NB4 (cell line): Measurements from ENCODE around the gene ST8SIA5.

ENCODE experiments used
- DNase-seq: peaks from one replicate; pipeline ENCODE4 v3.0.0; 2010; ENCODE audit warnings: low read depth
- H3K4me3 ChIP-seq: one replicate; pipeline ENCODE4 v1.5.1; 2011; ENCODE audit warnings: mild to moderate bottlenecking, low read depth, low read length, moderate library complexity
- MYC ChIP-seq: IDR thresholded peaks from 2 replicates; pipeline ENCODE4 v1.6.1; 2011; ENCODE audit warnings: low read depth, low read length
- POLR2A ChIP-seq: IDR thresholded peaks from 2 replicates; pipeline ENCODE4 v1.6.1; 2011; ENCODE audit warnings: mild to moderate bottlenecking; ENCODE audit not compliant: insufficient read length; ENCODE audit errors: extremely low read depth
- TF ChIP-seq, protein P1 (sequence below): IDR thresholded peaks from 2 replicates; pipeline ENCODE4 v1.6.1; 2011; ENCODE audit warnings: low read depth, low read length
- TF ChIP-seq, protein P2 (sequence below): IDR thresholded peaks from one replicate; pipeline ENCODE4 v1.5.1; 2012; ENCODE audit warnings: low read depth, low read length

Gene ST8SIA5

DNA sequence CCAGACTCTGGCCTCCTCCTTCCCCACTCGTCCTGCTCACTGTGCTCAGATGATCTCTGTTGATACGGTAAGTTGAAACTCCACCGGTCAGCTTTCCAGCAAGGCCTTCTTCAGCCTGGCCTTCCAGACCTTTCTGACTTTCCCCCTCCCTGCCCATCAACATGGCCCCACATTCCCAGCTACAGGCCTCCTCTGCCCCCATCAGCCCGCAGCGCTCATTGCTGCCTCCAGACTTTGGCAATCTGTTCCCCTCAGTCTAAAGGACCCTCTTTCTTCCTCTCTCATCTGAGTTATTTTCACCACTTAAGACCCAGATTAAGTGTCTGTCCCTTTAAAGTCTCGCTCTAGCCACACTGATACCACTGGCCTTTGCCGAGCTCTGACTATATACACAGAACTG lies 110.4 kb downstream of the ST8SIA5 start:
- no peak overlapping the region for H3K4me3 ChIP-seq
- TF ChIP-seq MYC, result no peak
- no peak for DNase-seq

DNA sequence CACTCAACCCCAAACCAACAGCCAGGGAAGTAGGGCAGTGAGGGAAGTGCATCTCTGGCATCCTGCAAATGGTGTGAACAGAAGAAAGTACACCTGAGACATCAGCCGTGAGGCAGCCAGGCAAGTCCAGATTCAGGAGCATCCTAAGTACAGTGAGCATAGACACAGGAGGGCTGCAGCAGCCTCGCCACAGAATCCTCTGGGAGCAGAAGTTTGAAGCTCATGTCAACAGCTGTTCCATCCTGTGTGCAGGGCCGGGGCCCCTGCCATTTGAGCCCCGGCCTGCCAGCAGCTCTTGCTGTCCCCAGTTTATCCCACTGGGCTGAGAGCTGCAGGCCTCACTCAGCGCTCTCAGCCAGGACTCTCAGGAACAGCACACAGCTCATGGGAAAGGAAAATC lies 114.3 kb downstream of the ST8SIA5 start:
- TF ChIP-seq, protein P1, sequence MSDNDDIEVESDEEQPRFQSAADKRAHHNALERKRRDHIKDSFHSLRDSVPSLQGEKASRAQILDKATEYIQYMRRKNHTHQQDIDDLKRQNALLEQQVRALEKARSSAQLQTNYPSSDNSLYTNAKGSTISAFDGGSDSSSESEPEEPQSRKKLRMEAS, result no peak
- TF ChIP-seq POLR2A (no peak), MYC (no peak)
- TF ChIP-seq, protein P2, sequence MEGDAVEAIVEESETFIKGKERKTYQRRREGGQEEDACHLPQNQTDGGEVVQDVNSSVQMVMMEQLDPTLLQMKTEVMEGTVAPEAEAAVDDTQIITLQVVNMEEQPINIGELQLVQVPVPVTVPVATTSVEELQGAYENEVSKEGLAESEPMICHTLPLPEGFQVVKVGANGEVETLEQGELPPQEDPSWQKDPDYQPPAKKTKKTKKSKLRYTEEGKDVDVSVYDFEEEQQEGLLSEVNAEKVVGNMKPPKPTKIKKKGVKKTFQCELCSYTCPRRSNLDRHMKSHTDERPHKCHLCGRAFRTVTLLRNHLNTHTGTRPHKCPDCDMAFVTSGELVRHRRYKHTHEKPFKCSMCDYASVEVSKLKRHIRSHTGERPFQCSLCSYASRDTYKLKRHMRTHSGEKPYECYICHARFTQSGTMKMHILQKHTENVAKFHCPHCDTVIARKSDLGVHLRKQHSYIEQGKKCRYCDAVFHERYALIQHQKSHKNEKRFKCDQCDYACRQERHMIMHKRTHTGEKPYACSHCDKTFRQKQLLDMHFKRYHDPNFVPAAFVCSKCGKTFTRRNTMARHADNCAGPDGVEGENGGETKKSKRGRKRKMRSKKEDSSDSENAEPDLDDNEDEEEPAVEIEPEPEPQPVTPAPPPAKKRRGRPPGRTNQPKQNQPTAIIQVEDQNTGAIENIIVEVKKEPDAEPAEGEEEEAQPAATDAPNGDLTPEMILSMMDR, result no peak
- no peak overlapping the region for H3K4me3 ChIP-seq
- no peak for DNase-seq

DNA sequence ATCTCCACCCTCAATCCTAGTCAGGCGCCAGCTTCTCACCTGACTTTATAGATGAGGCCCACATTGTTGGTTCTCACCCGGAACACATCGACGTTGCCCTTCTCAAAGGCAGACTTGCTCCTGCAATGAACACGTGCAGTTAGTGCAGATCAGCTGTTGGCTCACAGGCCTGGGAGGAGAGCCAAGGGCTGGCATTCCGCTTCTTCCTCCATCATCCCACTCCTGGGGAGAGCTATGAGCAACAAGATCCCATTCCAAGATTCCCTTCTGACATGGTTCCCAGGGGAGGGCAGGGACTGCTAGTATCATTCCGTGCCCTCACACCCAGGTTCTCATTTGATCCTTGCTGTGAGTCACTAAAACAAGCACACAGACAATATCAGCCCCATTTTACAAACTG lies 114.9 kb downstream of the ST8SIA5 start:
- no peak for DNase-seq
- H3K4me3 ChIP-seq, result no peak overlapping the region
- TF ChIP-seq MYC (no peak), POLR2A (no peak)
- TF ChIP-seq, protein P1, result no peak
- TF ChIP-seq, protein P2, result no peak

DNA sequence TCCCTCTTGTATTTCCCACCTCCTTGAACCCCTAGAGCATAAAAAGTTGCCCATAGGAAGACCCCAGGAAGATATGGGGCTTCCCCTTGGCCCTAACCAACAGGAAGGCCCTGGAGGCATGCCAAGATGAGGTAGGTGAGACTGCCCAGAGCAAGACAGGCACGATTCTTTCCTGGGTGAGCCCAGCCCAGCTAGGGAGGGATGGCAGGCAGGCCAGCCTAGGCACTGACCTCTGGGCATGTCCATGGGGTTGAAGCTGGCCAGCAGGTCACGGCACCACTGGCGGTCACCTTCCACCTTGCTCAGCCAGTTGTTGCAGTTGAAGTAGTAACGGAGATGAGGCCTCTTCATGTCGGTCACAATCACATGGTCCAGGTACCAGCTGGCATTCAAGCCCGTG lies 117.5 kb downstream of the ST8SIA5 start:
- TF ChIP-seq POLR2A, result no peak
- TF ChIP-seq, protein P2, result no peak
- TF ChIP-seq, protein P1, result no peak
- no peak overlapping the region for H3K4me3 ChIP-seq
- no peak for DNase-seq

DNA sequence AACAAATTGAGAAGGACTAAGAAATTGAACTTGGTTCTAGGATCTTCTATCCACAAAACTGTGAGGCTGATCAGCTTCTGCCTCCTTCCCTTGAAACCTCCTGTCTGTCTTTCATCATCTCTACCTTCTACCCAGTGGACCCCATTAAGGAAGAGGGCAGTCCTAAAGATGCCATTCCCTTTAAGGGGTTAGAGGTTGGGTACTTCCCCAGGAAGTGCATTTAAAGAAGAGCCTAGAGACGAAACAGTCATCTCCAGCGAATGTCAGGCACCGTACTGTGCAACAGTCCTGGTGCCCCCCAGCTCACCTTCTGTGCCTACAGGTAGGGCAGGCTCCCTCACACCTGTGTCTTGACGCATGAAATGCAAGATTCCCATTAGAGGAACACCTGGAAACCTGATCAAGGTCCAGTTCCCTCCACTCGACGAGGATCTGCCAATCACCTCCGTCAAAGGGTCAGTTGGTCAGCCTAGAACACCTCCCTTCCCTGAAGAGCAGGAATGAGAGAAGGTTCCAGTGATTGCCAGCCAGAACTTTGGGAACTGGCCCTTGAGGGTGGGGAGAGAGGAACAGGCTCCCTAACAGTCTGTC lies 120.7 kb downstream of the ST8SIA5 start:
- TF ChIP-seq, protein P1, result no peak
- TF ChIP-seq MYC, result no peak
- TF ChIP-seq, protein P2, result no peak
- no peak for TF ChIP-seq POLR2A
- no peak overlapping the region for H3K4me3 ChIP-seq
- DNase-seq, result no peak

DNA sequence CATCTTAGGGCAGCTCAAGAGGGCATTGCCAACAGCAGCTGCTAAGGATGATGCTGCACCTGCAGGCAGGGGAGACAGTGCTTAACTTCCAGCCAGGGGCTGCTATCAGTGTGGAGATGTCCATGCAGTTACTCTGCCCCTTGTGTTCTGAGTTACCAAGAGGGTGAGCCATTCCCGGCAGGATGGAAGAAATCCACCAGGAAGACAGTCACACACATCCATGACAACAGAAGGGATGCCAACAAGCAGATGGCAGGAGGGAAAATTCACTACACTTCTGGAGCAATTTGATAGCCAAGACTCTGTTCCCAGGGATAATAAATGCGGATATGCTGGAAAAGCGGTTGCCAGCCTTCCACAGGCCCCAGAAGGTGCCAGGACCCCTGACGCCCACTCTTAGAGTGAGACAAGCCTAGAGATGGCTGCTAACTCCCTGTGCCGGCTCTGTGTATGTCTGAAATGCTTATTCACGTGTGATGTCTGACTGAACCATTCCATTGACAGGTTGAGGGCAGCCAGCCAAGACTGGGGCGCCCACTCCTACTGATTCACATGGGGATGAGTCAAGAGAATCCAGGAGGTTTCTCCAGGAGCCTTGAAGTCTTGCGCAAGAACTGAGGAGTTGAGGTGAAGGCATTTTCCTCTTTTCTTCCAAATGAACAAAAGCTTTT lies 124.3 kb downstream of the ST8SIA5 start:
- DNase-seq, result no peak
- TF ChIP-seq, protein P2, result no peak
- TF ChIP-seq POLR2A (no peak), MYC (no peak)
- TF ChIP-seq, protein P1, result no peak

More for the DNA sequence above, 124.3 kb downstream of the ST8SIA5 start:
- H3K4me3 ChIP-seq, result no peak overlapping the region
